GM19239 (cell line): Measurements from ENCODE around the gene IRF9.
"Not testable (repeated sequence)": the region's sequence is repeated elsewhere in the genome, so short reads cannot be mapped to it uniquely, and the experiment has no call there.

Source experiments
- DNase-seq: peaks from one replicate; pipeline ENCODE4 v3.0.0; 2011; ENCODE audit warnings: low spot score; ENCODE audit not compliant: insufficient read length
- FAIRE-seq: peaks from 2 replicates; lab custom pipeline; 2011; peaks lifted over from hg19 to GRCh38; lab: Jason Lieb, UNC

Gene IRF9

DNA sequence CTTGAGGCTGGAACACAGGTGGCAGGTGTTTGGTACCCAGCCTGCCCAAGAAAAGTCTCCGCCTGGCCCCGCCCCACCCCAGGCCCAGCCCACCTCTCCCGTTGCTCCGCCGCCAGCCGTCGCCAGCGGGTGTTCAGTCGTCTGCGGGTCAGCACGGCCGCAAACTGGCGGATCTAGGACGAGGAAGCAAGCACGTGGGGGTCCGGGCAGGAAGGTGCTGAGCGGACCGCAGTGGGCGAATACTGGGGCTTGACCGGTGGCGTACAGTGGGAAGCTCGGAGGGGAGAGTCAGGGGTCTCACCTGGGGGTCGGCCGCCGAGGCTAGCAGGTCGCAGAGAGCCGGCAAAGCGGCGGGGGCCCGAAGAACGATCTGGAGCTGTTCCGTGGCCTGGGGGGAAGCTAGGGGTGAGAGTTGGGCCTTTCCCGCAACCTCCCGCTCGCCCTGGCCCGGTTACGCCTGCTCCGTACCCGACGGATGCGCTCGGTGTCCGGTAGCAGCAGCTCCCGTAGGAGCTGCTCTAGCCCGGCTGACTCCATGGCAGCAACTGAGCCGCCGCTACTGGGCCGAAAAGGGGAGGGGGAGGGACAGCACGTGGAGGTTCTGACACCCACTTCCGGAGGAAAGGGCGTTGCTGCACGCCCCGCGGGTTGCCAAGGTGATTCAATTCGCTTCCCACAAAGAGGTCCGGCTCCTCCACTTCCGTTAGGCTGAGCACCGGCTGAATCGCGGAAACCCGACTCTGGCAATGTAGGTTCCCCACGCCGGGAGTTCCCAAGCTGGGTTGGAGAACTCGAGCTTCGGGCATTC lies 27.4 kb downstream of the IRF9 start, which contains the start of gene IPO4:
TSS of gene IPO4 (minus strand) at position 566 of the 808 bp plus-strand sequence. CDS start at position 537, 29 bp downstream.
- peak; percentile 99 for DNase-seq
- peak; percentile 82 for FAIRE-seq

DNA sequence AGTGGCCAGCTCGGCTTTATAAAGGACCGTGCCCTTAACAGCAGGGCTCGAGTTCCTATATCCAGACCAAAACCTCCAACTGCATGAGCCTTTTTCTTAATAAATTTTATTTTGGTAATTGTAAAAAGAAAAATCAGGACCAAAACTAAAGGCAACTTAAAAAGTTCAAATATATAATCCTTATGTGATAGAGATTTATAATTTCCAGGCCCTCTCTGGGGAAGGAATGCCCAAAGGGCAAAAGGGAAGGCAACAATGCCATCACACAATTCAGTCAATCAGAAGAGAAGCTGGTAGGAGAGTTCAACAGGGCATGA lies 28.0 kb downstream of the IRF9 start:
- no peak for FAIRE-seq
- DNase-seq: no peak

DNA sequence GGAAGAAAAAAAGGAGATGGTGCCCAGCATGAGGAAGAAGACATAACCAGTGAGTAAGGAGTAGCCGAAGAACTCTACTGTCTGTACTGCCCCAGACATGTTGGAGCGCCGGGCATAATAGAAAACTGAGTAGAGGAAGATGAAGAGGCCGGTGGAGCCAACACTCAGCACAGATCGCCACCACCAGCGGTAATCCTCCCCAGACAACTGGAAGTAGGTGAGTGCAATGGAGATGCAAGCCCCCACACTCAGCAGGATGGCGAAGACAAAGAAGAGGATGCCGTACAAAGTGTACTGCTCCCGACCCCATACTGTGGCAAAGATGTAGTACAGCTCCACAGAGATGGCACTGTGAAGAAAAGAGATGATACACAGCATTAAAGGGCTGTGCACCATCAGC lies 28.4 kb downstream of the IRF9 start:
- FAIRE-seq: no peak
- no peak for DNase-seq

- DNase-seq: no peak
- FAIRE-seq: no peak
These were observed 29.4 kb downstream of the IRF9 start for GRCh38 chr14:24190416-24190815.

DNA sequence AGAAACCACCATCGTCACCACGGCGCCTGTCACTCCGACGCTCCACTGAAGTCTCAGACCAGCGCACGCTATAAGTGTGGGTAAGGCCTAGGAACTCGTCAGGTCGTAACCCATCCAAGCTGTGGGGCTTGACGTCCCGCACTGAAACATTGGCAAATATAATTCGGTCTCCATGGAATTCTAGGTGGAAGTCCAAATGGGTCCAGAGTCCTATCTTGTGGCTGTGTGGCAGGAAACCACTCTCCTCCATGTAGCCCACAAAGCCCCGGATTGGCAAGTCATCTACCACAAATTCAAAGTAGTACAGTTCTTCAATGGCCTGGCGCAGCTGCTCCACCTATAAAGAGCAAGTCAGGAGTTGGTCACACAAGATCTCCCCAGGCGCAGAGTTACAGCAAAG lies 31.9 kb downstream of the IRF9 start:
- FAIRE-seq (no peak), DNase-seq (no peak)

GRCh38 chr14:24194186-24194872 lies 33.3 kb downstream of the IRF9 start:
- no peak for DNase-seq
- FAIRE-seq: peak; percentile 64

- DNase-seq: no peak
- no peak for FAIRE-seq
These were observed 33.8 kb downstream of the IRF9 start for GRCh38 chr14:24194873-24195185.

DNA sequence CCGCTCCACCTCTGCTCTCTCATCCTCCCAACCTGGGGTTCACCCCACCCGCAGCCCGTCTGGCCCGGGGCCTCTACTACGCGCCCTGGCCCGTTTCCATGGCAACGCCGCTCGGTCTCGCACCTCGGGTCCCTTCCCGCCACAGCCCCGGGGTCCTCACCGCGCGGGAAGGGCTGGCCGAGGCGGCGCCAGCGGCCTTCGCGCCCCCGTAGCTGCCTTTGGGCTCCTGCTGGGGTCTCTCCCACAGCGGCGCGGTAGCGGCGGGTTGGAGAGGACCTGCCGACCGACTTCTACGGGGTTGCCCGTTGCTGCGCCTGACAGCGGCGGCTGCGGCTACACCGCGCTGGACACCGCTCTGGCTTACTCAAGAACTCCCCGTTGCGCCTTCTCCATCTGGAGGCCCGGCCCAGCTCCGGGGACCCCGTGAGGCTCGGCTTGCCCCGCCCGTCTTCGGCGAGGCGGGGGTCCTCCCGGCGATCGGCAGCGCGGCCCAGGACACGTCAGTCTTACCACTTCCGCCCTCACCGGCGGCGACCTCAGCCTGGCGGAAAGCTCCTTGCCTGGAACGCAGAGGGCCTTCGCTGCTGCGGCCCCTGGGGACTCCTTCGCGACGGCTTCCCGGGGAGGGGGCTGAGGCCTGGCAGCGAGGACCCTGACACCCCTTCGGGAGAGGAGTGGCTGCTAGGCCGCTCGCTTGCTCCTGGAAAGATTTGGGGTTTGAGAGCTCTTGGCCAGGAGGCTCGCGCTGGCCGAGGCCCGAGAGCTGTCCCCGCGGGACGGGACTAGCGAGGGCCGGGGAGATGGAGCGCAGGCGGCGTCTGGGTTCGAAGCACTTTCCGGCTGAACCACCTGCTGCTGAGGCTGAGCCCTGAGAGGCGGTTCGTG lies 34.4 kb downstream of the IRF9 start, which contains the start of gene TM9SF1:
TSS of gene TM9SF1 (minus strand) at position 256 of the 885 bp plus-strand sequence. CDS start 422 bp downstream, outside the sequence.
- DNase-seq (peak; percentile 91), FAIRE-seq (peak; percentile 82)

- DNase-seq (peak; percentile 52), FAIRE-seq (peak; percentile 64)
These were observed 35.3 kb downstream of the IRF9 start for GRCh38 chr14:24196071-24197055.

- FAIRE-seq: no peak
These were observed 36.0 kb downstream of the IRF9 start for GRCh38 chr14:24197056-24197450.

DNA sequence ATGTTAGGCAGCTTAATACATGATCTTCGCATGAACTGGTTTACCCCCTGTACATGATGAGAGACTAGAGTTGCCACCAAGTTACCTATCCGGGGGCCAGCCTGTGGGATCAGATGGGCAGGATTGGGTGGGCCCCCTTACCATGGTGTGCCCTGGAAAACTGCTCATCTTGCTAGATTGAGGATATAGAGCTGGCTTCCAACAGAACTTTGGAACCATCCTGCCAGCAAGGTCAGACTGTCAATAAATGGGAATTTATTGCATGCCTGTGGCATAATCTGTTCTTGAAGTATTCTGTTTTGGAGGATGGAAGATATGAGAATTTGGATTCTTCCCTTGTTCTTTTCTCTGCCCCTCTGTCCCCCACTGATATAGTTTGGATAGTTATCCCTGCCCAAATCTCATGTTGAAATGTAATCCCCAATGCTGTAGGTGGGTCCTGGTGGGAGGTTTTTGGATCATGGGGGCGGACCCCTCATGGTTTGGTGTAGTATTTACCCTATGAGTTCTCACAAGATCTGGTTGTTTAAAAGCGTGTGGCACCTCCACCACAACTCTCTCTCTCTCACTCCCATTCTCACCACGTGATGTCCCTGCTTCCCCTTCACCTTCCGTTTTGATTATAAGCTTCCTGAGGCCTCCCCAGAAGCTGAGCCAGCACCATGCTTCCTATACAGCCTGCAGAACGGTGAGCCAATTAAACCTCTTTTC lies 37.9 kb downstream of the IRF9 start:
- DNase-seq (no peak), FAIRE-seq (no peak)

More at GRCh38 chr14:24197056-24197450, 36.0 kb downstream of the IRF9 start:
- no peak for DNase-seq

GRCh38 chr14:24202538-24202937 lies 41.5 kb downstream of the IRF9 start:
- FAIRE-seq, DNase-seq: not testable (repeated sequence)

DNA sequence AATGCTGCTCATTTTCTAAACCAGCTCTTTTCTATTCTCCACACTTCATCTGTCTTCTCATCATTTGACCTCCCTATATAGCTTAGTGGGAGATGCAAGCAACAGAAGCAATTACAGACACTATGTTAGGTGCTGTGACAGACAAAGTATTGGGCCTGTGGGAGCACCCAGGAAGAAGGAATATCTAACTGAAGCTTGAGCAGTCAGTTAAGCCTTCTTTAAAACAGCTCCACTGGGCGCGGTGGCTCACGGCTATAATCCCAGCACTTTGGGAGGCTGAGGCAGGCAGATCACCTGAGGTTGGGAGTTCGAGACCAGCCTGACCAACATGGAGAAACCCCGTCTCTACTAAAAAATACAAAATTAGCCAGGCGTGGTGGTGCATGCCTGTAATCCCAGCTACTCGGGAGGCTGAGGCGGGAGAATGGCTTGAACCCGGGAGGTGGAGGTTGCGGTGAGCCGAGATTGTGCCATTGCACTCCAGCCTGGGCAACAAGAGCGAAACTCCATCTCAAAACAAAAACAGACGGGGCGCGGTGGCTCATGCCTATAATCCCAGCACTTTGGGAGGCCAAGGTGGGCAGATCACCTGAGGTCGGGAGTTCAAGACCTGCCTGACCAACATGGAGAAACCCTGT lies 42.3 kb downstream of the IRF9 start:
- not testable (repeated sequence) for DNase-seq, FAIRE-seq

GRCh38 chr14:24204163-24205146 lies 43.4 kb downstream of the IRF9 start:
- no peak for DNase-seq
- no peak for FAIRE-seq

DNA sequence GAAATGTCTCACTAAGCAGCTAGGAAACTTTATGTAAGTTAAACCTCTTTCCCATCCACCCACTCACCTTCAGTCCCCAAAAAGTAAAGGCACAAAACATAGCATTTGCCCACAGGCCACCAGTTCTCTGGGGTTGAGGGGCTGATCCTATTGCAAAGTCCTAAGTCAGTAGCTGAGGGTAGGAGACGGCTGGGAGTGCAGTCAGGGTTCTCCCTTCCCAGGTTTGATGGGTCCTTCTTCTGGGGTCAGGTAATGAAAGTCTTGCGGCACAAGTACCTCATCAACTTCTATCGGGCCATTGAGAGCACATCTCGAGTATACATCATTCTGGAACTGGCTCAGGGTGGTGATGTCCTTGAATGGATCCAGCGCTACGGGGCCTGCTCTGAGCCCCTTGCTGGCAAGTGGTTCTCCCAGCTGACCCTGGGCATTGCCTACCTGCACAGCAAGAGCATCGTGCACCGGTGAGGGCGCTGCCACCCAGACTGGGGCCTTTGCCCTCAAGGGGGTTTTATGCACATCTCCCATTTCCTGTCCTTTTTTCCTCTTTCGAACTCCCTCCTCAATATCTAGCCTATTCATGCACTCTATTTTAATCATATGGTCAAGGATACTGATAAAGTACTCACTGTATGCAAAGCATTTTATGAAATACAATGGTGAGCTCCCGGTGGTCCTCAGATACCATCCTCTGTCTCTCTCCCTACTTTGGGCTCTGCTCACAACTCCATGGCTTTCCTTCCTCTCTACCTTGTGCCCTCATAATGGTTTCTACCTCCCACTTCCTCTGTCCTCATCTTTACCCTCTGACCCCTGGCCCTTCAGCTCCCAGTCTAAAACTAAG lies 45.4 kb downstream of the IRF9 start:
- no peak for FAIRE-seq

GRCh38 chr14:24207104-24207551 lies 46.1 kb downstream of the IRF9 start:
- DNase-seq (no peak), FAIRE-seq (no peak)

More for the DNA sequence above, 45.4 kb downstream of the IRF9 start:
- DNase-seq: no peak
